GM18508 (cell line): ENCODE results near the gene RAPGEF1.
"Not testable (repeated sequence)": the region's sequence is repeated elsewhere in the genome, so short reads cannot be mapped to it uniquely, and the experiment has no call there.

Experiments used
- ATAC-seq: cut with Tn5 transposase; IDR thresholded peaks from one replicate; pipeline ENCODE4 v1.9.1; 2021; ENCODE audit warnings: moderate number of reproducible peaks; ENCODE audit not compliant: insufficient read depth, unreplicated experiment

The RAPGEF1 gene

GRCh38 chr9:131552030-131552429, 187.8 kb downstream of the RAPGEF1 start:
- ATAC-seq: no peak

GRCh38 chr9:131550465-131550864, 189.4 kb downstream of the RAPGEF1 start:
- not testable (repeated sequence) for ATAC-seq

- ATAC-seq: not testable (repeated sequence)
Measured at GRCh38 chr9:131549186-131549585, 190.7 kb downstream of the RAPGEF1 start.

- ATAC-seq: no peak
Measured at GRCh38 chr9:131546336-131547084, 193.4 kb downstream of the RAPGEF1 start.

- ATAC-seq: no peak
Measured at GRCh38 chr9:131545786-131546335, 194.0 kb downstream of the RAPGEF1 start.

GRCh38 chr9:131545003-131545785, 194.7 kb downstream of the RAPGEF1 start, which contains the start of gene PRRT1B:
Gene PRRT1B, plus strand, starts transcription at chr9:131545523. Its CDS starts 93 bp downstream, at chr9:131545616.
- no peak for ATAC-seq

- ATAC-seq: no peak
Measured at GRCh38 chr9:131543141-131543540, 196.7 kb downstream of the RAPGEF1 start.

- no peak for ATAC-seq
Measured at GRCh38 chr9:131539223-131539923, 200.5 kb downstream of the RAPGEF1 start.

- ATAC-seq: no peak
Measured at GRCh38 chr9:131537946-131538345, 201.9 kb downstream of the RAPGEF1 start.

GRCh38 chr9:131534721-131535237, 205.1 kb downstream of the RAPGEF1 start:
- ATAC-seq: no peak

- ATAC-seq: no peak
Measured at GRCh38 chr9:131530920-131531832, 208.7 kb downstream of the RAPGEF1 start, which contains the start of gene UCK1. Gene UCK1, minus strand, starts transcription at chr9:131531263. Its CDS starts 89 bp downstream, at chr9:131531174.

GRCh38 chr9:131530546-131530919, 209.3 kb downstream of the RAPGEF1 start:
- ATAC-seq: no peak

- no peak for ATAC-seq
Measured at GRCh38 chr9:131529597-131530545, 210.0 kb downstream of the RAPGEF1 start.

GRCh38 chr9:131528886-131529505, 210.9 kb downstream of the RAPGEF1 start:
- ATAC-seq: no peak

- no peak for ATAC-seq
Measured at GRCh38 chr9:131528186-131528585, 211.7 kb downstream of the RAPGEF1 start.
